Measurements from ENCODE around the gene ARAP1.
A peak's percentile ranks its signal among the peaks of the same experiment; 100 is the strongest.

The ARAP1 gene

GRCh38 chr11:72789493-72790131 lies 37.4 kb upstream of the ARAP1 start:
- H3K4me3 ChIP-seq (ENCODE audit: control insufficient read depth, low read depth, low read length) = no peak overlapping the region
- peak; percentile 73 for DNase-seq (ENCODE audit: low read depth)

GRCh38 chr11:72788241-72788640 lies 36.0 kb upstream of the ARAP1 start:
- TF ChIP-seq, protein P1, sequence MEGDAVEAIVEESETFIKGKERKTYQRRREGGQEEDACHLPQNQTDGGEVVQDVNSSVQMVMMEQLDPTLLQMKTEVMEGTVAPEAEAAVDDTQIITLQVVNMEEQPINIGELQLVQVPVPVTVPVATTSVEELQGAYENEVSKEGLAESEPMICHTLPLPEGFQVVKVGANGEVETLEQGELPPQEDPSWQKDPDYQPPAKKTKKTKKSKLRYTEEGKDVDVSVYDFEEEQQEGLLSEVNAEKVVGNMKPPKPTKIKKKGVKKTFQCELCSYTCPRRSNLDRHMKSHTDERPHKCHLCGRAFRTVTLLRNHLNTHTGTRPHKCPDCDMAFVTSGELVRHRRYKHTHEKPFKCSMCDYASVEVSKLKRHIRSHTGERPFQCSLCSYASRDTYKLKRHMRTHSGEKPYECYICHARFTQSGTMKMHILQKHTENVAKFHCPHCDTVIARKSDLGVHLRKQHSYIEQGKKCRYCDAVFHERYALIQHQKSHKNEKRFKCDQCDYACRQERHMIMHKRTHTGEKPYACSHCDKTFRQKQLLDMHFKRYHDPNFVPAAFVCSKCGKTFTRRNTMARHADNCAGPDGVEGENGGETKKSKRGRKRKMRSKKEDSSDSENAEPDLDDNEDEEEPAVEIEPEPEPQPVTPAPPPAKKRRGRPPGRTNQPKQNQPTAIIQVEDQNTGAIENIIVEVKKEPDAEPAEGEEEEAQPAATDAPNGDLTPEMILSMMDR (conservative IDR thresholded peaks at IDR 0.05; ENCODE audit: control insufficient read depth, insufficient read depth, low read depth, low read length) = no peak
- H3K4me3 ChIP-seq (ENCODE audit: control insufficient read depth, low read depth, low read length) = no peak overlapping the region
- no peak for DNase-seq (ENCODE audit: low read depth)

More at GRCh38 chr11:72789493-72790131, 37.4 kb upstream of the ARAP1 start:
- TF ChIP-seq, protein P1 (conservative IDR thresholded peaks at IDR 0.05; ENCODE audit: control insufficient read depth, insufficient read depth, low read depth, low read length) = no peak

GRCh38 chr11:72787216-72788104 lies 35.3 kb upstream of the ARAP1 start:
- DNase-seq (ENCODE audit: low read depth) = no peak
- TF ChIP-seq, protein P1 (conservative IDR thresholded peaks at IDR 0.05; ENCODE audit: control insufficient read depth, insufficient read depth, low read depth, low read length) = no peak
- H3K4me3 ChIP-seq (ENCODE audit: control insufficient read depth, low read depth, low read length) = no peak overlapping the region

DNA sequence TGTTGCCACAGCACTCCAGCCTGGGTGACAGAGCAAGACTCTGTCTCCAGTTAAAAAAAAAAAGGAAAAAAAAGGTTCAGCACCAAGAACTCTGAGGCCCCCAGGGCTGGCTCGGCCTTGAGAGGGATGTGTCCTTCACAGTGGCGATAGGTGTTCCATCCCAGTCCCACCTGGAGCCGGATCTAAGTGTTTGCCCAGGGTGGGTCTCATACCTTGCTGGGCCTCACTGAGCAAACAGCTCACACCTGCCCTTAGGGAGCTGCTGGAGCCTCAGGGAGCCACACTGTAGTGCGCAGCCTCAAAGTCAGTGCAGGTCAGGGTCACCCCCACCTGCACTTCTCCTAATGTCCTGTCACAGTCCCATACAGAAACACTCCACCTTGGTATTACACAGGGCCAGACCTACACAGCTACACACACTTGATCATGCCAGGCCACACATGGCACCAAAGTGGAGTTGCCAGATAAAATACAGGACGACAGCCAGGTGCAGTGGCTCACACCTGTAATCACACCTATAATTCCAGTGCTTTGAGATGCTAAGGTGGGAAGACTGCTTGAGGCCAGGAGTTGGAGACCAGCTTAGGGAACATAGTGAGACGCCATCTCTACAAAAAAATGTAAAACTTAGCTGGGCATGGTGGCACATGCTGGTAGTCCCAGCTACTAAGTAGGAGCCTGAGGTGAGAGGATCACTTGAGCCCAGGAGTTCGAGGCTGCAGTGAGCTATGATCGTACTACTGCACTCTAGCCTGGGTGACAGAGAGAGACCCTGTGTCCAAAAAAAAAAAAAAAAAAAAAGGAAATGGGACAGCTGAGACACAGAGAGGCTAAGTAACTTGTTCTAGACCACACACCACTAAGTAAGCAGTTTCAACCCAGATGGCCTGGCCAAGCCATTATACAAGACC lies 34.4 kb upstream of the ARAP1 start:
- TF ChIP-seq, protein P1 (conservative IDR thresholded peaks at IDR 0.05; ENCODE audit: control insufficient read depth, insufficient read depth, low read depth, low read length) = no peak
- H3K4me3 ChIP-seq (ENCODE audit: control insufficient read depth, low read depth, low read length) = no peak overlapping the region
- no peak for DNase-seq (ENCODE audit: low read depth)

GRCh38 chr11:72784662-72785061 lies 32.5 kb upstream of the ARAP1 start:
- H3K4me3 ChIP-seq (ENCODE audit: control insufficient read depth, low read depth, low read length) = no peak overlapping the region
- TF ChIP-seq, protein P1 (conservative IDR thresholded peaks at IDR 0.05; ENCODE audit: control insufficient read depth, insufficient read depth, low read depth, low read length) = no peak
- no peak for DNase-seq (ENCODE audit: low read depth)
